Liver (tissue), 9 donors: Measurements from ENCODE around the gene STAT5A. TPM values are rescaled to one million over a fixed set of nuclear protein-coding genes. Genes with fewer than 3 reads are reported as not detected.

Experiments
- DNase-seq: peaks from one replicate; pipeline ENCODE4 v3.0.0-alpha.2; 2017; ENCODE audit warnings: low spot score
- H3K27ac ChIP-seq, 2 donors: one replicate each; pipeline ENCODE4 v1.7.0; 2013; ENCODE audit warnings: inconsistent platforms in 2 of 2, low read length in 2 of 2, control low read depth in 1 of 2, low read depth in 1 of 2, mild to moderate bottlenecking in 1 of 2
- H3K27me3 ChIP-seq, 4 donors: one replicate each; pipeline versions ENCODE4 v1.6.1 to v1.7.0; 2013; ENCODE audit warnings: low read length in 3 of 4, inconsistent platforms in 1 of 4, mild to moderate bottlenecking in 1 of 4, moderate library complexity in 1 of 4; ENCODE audit not compliant: control insufficient read depth in 4 of 4, insufficient read depth in 4 of 4
- H3K36me3 ChIP-seq, 4 donors: one replicate each; pipeline versions ENCODE4 v1.6.1 to v1.7.0; 2013; ENCODE audit warnings: low read length in 3 of 4, mild to moderate bottlenecking in 3 of 4, low read depth in 1 of 4, moderate library complexity in 1 of 4; ENCODE audit not compliant: control insufficient read depth in 4 of 4, insufficient read depth in 3 of 4
- H3K4me1 ChIP-seq, 4 donors: one replicate each; pipeline versions ENCODE4 v1.6.1 to v1.7.0; 2013; ENCODE audit warnings: low read length in 3 of 4, mild to moderate bottlenecking in 3 of 4, moderate library complexity in 1 of 4; ENCODE audit not compliant: control insufficient read depth in 4 of 4, insufficient read depth in 4 of 4
- H3K4me3 ChIP-seq, 3 donors: one replicate each; pipeline versions ENCODE4 v1.6.1 to v1.7.0; 2013; ENCODE audit warnings: low read length in 3 of 3, control low read depth in 1 of 3, low read depth in 1 of 3, mild to moderate bottlenecking in 1 of 3
- H3K9ac ChIP-seq, 2 donors: one replicate each; pipeline ENCODE4 v1.7.0; 2013; ENCODE audit warnings: low read length in 2 of 2, mild to moderate bottlenecking in 2 of 2, moderate library complexity in 2 of 2, control low read depth in 1 of 2, low read depth in 1 of 2
- H3K9me3 ChIP-seq, 4 donors: one replicate each; pipeline versions ENCODE4 v1.6.1 to v1.7.0; 2013; ENCODE audit warnings: low read length in 3 of 4; ENCODE audit not compliant: control insufficient read depth in 4 of 4
- EGR1 ChIP-seq, 2 donors: IDR thresholded peaks; 2 replicates each; pipeline ENCODE4 v1.6.1; 2016 to 2018; ENCODE audit warnings: antibody characterized with exemption in 2 of 2, low read depth in 2 of 2
- FOXA1 ChIP-seq: IDR thresholded peaks from 2 replicates; pipeline ENCODE4 v1.6.1; 2016; ENCODE audit warnings: antibody characterized with exemption
- FOXA2 ChIP-seq: IDR thresholded peaks from 2 replicates; pipeline ENCODE4 v1.6.1; 2016; ENCODE audit warnings: antibody characterized with exemption
- GABPA ChIP-seq, 2 donors: IDR thresholded peaks in 1 of 2; conservative IDR thresholded peaks in 1 of 2; 2 replicates each; pipeline ENCODE4 v1.6.1; 2016; ENCODE audit warnings: antibody characterized with exemption in 2 of 2, mild to moderate bottlenecking in 1 of 2, moderate library complexity in 1 of 2
- NR2F2 ChIP-seq: IDR thresholded peaks from 2 replicates; pipeline ENCODE4 v1.6.1; 2016; ENCODE audit warnings: antibody characterized with exemption
- RAD21 ChIP-seq, 2 donors: IDR thresholded peaks; 2 replicates each; pipeline ENCODE4 v1.6.1; 2016; ENCODE audit warnings: antibody characterized with exemption in 2 of 2, mild to moderate bottlenecking in 2 of 2
- TAF1 ChIP-seq: conservative IDR thresholded peaks from 2 replicates; pipeline ENCODE4 v1.6.1; 2016; ENCODE audit warnings: antibody characterized with exemption, mild to moderate bottlenecking
- YY1 ChIP-seq: IDR thresholded peaks from 2 replicates; pipeline ENCODE4 v1.6.1; 2016; ENCODE audit warnings: antibody characterized with exemption, mild to moderate bottlenecking
- WGBS: extraction: QIAGEN DNeasy Blood & Tissue Kit; methylation state at CpG from one replicate; pipeline ENCODE4 v1.1.7; 2013; 5-methylcytosine and 5-hydroxymethylcytosine counted together
- polyA plus RNA-seq, 2 donors: library from polyadenylated mRNA; stranded (reverse) in 1 of 2; unstranded in 1 of 2; fragments of 200-250 nt in 1 of 2; fragments of >200 nt in 1 of 2; fragmentation: Nextera tagmentation in 1 of 2; extraction: Ambion mirVana in 1 of 2; gene quantifications; one replicate each; pipeline versions ENCODE4 v1.2.1 to v1.2.3, GENCODE V29; 2013 to 2015
- total RNA-seq, 2 donors: library from RNA; depleted of rRNA; stranded (reverse); fragments of >200 nt; gene quantifications; one replicate each; pipeline ENCODE4 v1.2.3, GENCODE V29; 2014
- TF ChIP-seq, protein P1 (sequence below): IDR thresholded peaks from 2 replicates; pipeline ENCODE4 v1.6.1; 2016; ENCODE audit warnings: antibody characterized with exemption
- TF ChIP-seq, protein P2 (sequence below): fragments of 150-350 bp; IDR thresholded peaks from 2 replicates; pipeline ENCODE4 v1.5.1; 2017; ENCODE audit warnings: improper control_type of control experiment, low read depth, low read length; ENCODE audit not compliant: missing input control
- TF ChIP-seq, protein P3 (sequence below): IDR thresholded peaks from 2 replicates; pipeline ENCODE4 v1.6.1; 2016; ENCODE audit warnings: antibody characterized with exemption, mild to moderate bottlenecking
- TF ChIP-seq, protein P4 (sequence below): IDR thresholded peaks from 2 replicates; pipeline ENCODE4 v1.6.1; 2016; ENCODE audit warnings: antibody characterized with exemption
- donor health status: healthy.
- donor health status: healthy.
- donor health status: healthy.
- donor health status: healthy.
- donor health status: healthy.

Gene STAT5A
- total and polyA plus RNA-seq, 4 donors: 1.7 to 37.7 (median 8.9) TPM

DNA sequence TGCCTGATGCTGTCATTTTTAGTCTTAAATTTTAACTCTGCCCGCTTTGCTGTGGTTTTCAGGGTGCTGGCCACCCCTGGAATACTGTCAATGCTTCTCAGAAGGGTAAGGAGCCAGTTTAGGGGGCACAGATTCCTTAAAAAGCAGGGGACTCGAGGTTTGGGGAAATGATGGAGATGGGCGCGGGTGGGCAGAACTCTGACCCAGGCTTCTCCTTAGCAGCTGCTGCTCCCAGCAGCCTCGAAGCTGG lies 23.7 kb downstream of the STAT5A start:
- WGBS: 21% methylated on average over 5 of the region's 5 CpGs

DNA sequence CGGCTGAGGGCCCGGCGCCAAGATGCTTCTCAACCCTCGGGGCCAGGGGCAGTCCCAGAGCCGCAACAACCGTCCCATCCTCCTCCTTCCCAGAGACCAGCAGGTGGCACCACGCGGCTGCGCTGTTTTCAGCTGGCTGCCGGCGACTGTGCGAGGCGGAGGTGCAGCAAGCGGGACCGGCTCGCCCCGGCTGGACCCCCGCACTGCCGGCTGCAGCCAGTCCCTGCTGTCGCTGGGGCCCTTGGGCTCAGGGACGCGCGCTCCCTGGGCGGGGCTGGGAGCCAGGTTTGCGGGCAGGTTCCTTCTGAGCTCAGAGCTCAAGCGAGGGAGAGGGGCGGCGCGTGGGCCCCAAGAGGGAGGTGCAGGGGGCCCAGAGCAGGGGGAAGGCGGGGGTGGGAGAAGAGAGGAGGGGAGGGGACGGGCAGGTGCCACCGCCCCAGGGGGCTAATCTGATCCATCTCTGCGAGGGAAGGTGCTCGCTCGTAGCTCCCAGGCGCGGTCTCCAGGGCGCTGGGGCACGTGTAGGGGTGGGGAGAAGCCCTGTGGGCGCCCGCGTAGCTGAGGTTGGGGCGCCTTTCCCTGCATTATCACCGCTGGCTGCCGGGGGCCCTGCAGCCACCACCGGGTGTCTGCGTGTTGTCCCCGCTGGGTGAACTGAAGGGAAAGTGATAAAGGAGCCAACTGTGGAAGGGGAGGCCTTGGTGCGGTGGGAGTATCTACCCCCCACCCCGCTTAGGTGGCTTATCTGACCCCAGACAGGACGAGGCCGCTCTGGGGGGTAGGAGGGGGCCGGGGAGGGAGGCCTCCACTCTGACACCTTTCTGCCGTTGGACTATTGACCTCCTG lies 24.2 kb downstream of the STAT5A start:
- Histone ChIP-seq H3K4me1 (peaks cover 3 to 34% (median 26%) of the 10 kb centered on the region in 4 donors), H3K9ac (no peak overlapping the region), H3K9me3 (no peaks in the 10 kb centered on the region), H3K27me3 (no peaks in the 10 kb centered on the region), H3K4me3 (no peak overlapping the region), H3K36me3 (peaks cover 9 to 45% (median 36%) of the 10 kb centered on the region in 4 donors), H3K27ac (peak overlapping the region; percentile 77 to 84)
- DNase-seq: peak; percentile 84
- WGBS: 26% methylated on average over 54 of the region's 54 CpGs
- TF ChIP-seq TAF1: no peak
- TF ChIP-seq, protein P1, sequence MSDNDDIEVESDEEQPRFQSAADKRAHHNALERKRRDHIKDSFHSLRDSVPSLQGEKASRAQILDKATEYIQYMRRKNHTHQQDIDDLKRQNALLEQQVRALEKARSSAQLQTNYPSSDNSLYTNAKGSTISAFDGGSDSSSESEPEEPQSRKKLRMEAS: no peak
- peak; percentile 75 to 81 for TF ChIP-seq RAD21 (IDR thresholded peaks at IDR 0.05)
- TF ChIP-seq FOXA2: no peak
- TF ChIP-seq, protein P2, sequence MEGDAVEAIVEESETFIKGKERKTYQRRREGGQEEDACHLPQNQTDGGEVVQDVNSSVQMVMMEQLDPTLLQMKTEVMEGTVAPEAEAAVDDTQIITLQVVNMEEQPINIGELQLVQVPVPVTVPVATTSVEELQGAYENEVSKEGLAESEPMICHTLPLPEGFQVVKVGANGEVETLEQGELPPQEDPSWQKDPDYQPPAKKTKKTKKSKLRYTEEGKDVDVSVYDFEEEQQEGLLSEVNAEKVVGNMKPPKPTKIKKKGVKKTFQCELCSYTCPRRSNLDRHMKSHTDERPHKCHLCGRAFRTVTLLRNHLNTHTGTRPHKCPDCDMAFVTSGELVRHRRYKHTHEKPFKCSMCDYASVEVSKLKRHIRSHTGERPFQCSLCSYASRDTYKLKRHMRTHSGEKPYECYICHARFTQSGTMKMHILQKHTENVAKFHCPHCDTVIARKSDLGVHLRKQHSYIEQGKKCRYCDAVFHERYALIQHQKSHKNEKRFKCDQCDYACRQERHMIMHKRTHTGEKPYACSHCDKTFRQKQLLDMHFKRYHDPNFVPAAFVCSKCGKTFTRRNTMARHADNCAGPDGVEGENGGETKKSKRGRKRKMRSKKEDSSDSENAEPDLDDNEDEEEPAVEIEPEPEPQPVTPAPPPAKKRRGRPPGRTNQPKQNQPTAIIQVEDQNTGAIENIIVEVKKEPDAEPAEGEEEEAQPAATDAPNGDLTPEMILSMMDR: peak; percentile 52
- no peak for TF ChIP-seq YY1
- TF ChIP-seq FOXA1: no peak
- TF ChIP-seq, protein P3, sequence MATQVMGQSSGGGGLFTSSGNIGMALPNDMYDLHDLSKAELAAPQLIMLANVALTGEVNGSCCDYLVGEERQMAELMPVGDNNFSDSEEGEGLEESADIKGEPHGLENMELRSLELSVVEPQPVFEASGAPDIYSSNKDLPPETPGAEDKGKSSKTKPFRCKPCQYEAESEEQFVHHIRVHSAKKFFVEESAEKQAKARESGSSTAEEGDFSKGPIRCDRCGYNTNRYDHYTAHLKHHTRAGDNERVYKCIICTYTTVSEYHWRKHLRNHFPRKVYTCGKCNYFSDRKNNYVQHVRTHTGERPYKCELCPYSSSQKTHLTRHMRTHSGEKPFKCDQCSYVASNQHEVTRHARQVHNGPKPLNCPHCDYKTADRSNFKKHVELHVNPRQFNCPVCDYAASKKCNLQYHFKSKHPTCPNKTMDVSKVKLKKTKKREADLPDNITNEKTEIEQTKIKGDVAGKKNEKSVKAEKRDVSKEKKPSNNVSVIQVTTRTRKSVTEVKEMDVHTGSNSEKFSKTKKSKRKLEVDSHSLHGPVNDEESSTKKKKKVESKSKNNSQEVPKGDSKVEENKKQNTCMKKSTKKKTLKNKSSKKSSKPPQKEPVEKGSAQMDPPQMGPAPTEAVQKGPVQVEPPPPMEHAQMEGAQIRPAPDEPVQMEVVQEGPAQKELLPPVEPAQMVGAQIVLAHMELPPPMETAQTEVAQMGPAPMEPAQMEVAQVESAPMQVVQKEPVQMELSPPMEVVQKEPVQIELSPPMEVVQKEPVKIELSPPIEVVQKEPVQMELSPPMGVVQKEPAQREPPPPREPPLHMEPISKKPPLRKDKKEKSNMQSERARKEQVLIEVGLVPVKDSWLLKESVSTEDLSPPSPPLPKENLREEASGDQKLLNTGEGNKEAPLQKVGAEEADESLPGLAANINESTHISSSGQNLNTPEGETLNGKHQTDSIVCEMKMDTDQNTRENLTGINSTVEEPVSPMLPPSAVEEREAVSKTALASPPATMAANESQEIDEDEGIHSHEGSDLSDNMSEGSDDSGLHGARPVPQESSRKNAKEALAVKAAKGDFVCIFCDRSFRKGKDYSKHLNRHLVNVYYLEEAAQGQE: no peak

More for the DNA sequence above, 23.7 kb downstream of the STAT5A start:
- Histone ChIP-seq H3K27me3 (no peaks in the 10 kb centered on the region), H3K9ac (peak overlapping the region in 1 of 2 donors; percentile 33), H3K36me3 (peaks cover 9 to 39% (median 31%) of the 10 kb centered on the region in 4 donors), H3K4me1 (peaks cover 3 to 31% (median 24%) of the 10 kb centered on the region in 4 donors), H3K4me3 (no peak overlapping the region), H3K27ac (peak overlapping the region; percentile 77 to 84), H3K9me3 (no peaks in the 10 kb centered on the region)
- DNase-seq: no peak
- TF ChIP-seq, protein P3: no peak
- TF ChIP-seq GABPA (IDR thresholded peaks at IDR 0.05 in 1 of 2, conservative IDR thresholded peaks at IDR 0.05 in 1 of 2): no peak
- TF ChIP-seq, protein P2: no peak
- TF ChIP-seq, protein P4, sequence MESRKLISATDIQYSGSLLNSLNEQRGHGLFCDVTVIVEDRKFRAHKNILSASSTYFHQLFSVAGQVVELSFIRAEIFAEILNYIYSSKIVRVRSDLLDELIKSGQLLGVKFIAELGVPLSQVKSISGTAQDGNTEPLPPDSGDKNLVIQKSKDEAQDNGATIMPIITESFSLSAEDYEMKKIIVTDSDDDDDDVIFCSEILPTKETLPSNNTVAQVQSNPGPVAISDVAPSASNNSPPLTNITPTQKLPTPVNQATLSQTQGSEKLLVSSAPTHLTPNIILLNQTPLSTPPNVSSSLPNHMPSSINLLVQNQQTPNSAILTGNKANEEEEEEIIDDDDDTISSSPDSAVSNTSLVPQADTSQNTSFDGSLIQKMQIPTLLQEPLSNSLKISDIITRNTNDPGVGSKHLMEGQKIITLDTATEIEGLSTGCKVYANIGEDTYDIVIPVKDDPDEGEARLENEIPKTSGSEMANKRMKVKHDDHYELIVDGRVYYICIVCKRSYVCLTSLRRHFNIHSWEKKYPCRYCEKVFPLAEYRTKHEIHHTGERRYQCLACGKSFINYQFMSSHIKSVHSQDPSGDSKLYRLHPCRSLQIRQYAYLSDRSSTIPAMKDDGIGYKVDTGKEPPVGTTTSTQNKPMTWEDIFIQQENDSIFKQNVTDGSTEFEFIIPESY: no peak
- no peak for TF ChIP-seq NR2F2
- TF ChIP-seq TAF1: no peak
- no peak for TF ChIP-seq EGR1 (IDR thresholded peaks at IDR 0.05; ENCODE audit: low read depth in 2 of 2)
